ENCODE measurements around the gene PARVG. TPM values are rescaled to one million over a fixed set of nuclear protein-coding genes. Genes with fewer than 3 reads are reported as not detected.

The PARVG gene
- total and polyA plus RNA-seq, 2 donors (not counting 3 experiments of a cell fraction or from before 2014, with no cell fraction given): 0.82 TPM; not detected in 1

DNA sequence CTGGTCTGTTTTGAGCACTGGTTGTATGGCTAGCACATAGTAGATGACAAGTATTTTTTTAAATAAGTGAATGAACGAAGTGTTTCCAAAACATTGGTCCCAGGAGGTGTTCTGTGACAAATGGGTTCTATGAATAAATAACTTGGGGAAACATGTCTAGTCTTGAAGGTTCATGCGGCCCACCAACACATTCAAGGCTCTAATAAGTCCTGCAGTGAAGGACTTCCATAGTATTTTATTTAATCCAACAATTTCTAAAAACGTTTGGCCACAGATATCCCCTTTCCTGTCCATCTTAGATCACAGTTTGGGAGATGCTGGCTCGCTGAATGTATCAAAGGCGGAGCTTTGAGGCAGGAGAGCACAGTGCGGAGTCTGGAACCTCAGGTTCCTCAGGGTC lies 22.5 kb downstream of the PARVG start:
- no peak overlapping the region for H3K4me3 ChIP-seq (replicated peaks in 1 of 3; ENCODE audit: insufficient read depth in 1 of 3, low read depth in 1 of 3, low read length in 3 of 3)
- FAIRE-seq (no peak), DNase-seq (ENCODE audit: low read depth, low spot score) (no peak)
- H4K20me1 ChIP-seq (replicated peaks; ENCODE audit: control insufficient read depth, extremely low read depth, insufficient read depth, low read length): no peaks in the 10 kb centered on the region
- H3K9me3 ChIP-seq (replicated peaks; ENCODE audit: control insufficient read depth, insufficient read depth, low read length): no peaks in the 10 kb centered on the region
- dilution Hi-C loops (cut with MboI; ENCODE audit: extremely low pct_ligation_motif_present, low sequenced_read_pairs): no loop called here
- H3K79me2 ChIP-seq (ENCODE audit: control insufficient read depth, insufficient read depth, low read length): no peaks in the 10 kb centered on the region
- no peak overlapping the region for H3K27ac ChIP-seq (ENCODE audit: insufficient read depth, low read depth, low read length)
- H3K9me1 ChIP-seq (replicated peaks; ENCODE audit: control insufficient read depth, extremely low read depth, insufficient read depth, low read length): no peaks in the 10 kb centered on the region
- CTCF ChIA-PET: no interaction called here
- no peaks in the 10 kb centered on the region for H3K36me3 ChIP-seq (ENCODE audit: control insufficient read depth in 2 of 2, extremely low read depth in 1 of 2, insufficient read depth in 2 of 2, low read length in 2 of 2)
- H3K4me2 ChIP-seq (ENCODE audit: insufficient read depth, low read length): no peak overlapping the region
- intact Hi-C loops (cut with micrococcal nuclease): no loop called here
- POLR2A ChIA-PET: no interaction called here
- no TSS peak for BruUV-seq (replicated peaks)
- H3K9ac ChIP-seq (replicated peaks; ENCODE audit: extremely low read depth, insufficient read depth, low read length): no peak overlapping the region
- no peaks in the 10 kb centered on the region for H3K27me3 ChIP-seq (ENCODE audit: control insufficient read depth in 2 of 2, insufficient read depth in 2 of 2, low read length in 2 of 2)
- no peak for TF ChIP-seq POLR2A (IDR thresholded peaks at IDR 0.05; ENCODE audit: low read depth, low read length)
- TF ChIP-seq EZH2 (IDR thresholded peaks at IDR 0.05; ENCODE audit: borderline replicate concordance, low read depth, low read length, severe bottlenecking): no peak
- no peak overlapping the region for H2AFZ ChIP-seq (ENCODE audit: low read depth, low read length)
- no peaks in the 10 kb centered on the region for H3K4me1 ChIP-seq (ENCODE audit: control insufficient read depth, extremely low read depth, insufficient read depth, low read length)

DNA sequence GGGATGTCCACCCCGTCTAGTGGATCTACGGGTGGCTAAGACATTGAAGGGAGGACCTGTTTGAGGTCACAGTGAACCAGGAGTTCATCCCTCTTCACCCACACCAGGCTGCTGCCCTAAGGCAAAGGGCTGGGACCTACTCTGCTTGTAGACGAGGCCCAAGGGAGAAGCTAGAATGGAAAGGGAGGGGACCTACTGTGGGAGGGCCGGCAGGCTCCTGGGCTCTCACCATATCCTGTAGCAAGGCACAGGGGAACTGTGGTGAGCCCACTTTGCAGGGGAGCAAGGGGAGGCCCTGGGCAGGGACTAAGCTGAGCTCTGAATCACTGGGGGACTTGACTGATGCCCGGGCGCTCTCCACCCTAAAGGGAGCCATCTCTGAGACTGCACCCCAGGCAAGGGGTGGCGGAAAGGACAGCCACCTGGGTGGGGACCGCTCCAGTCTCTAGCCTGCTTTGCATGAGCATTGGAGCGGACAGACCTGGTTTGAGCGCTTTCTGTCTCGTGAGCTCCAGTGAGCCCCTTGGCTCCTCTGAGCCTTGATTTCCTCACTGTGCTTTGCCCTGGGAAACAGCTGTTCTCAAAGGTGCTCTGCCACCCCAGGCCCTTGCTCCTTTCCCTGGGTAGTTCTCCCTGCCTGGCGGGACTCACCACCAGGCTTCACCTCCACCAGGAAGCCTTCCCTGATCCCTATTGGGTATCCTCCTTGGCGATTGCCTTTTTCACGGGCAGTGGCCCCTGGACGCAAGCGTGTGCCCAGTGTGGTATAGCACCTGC lies 24.2 kb downstream of the PARVG start:
- POLR2A ChIA-PET: no interaction called here
- H3K9ac ChIP-seq (replicated peaks; ENCODE audit: extremely low read depth, insufficient read depth, low read length): no peak overlapping the region
- no peaks in the 10 kb centered on the region for H3K9me3 ChIP-seq (replicated peaks; ENCODE audit: control insufficient read depth, insufficient read depth, low read length)
- no peak for FAIRE-seq
- CTCF ChIA-PET: no interaction called here
- TF ChIP-seq EZH2 (IDR thresholded peaks at IDR 0.05; ENCODE audit: borderline replicate concordance, low read depth, low read length, severe bottlenecking) (no peak), MYC (IDR thresholded peaks at IDR 0.05; ENCODE audit: low read depth, low read length) (no peak), JUN (IDR thresholded peaks at IDR 0.05; ENCODE audit: borderline replicate concordance, insufficient read depth, insufficient read length, low read depth) (no peak), GATA2 (IDR thresholded peaks at IDR 0.05; ENCODE audit: insufficient read depth, insufficient read length, low read depth, low read length) (no peak), POLR2AphosphoS5 (IDR thresholded peaks at IDR 0.05; ENCODE audit: insufficient read depth, low read depth, low read length) (no peak), FOS (IDR thresholded peaks at IDR 0.05; ENCODE audit: borderline replicate concordance, insufficient read depth, low read length) (no peak), POLR2A (IDR thresholded peaks at IDR 0.05; ENCODE audit: low read depth, low read length) (no peak)
- TF ChIP-seq, protein P1, sequence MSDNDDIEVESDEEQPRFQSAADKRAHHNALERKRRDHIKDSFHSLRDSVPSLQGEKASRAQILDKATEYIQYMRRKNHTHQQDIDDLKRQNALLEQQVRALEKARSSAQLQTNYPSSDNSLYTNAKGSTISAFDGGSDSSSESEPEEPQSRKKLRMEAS (IDR thresholded peaks at IDR 0.05; ENCODE audit: insufficient read depth, insufficient read length): no peak
- TF ChIP-seq, protein P2, sequence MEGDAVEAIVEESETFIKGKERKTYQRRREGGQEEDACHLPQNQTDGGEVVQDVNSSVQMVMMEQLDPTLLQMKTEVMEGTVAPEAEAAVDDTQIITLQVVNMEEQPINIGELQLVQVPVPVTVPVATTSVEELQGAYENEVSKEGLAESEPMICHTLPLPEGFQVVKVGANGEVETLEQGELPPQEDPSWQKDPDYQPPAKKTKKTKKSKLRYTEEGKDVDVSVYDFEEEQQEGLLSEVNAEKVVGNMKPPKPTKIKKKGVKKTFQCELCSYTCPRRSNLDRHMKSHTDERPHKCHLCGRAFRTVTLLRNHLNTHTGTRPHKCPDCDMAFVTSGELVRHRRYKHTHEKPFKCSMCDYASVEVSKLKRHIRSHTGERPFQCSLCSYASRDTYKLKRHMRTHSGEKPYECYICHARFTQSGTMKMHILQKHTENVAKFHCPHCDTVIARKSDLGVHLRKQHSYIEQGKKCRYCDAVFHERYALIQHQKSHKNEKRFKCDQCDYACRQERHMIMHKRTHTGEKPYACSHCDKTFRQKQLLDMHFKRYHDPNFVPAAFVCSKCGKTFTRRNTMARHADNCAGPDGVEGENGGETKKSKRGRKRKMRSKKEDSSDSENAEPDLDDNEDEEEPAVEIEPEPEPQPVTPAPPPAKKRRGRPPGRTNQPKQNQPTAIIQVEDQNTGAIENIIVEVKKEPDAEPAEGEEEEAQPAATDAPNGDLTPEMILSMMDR (IDR thresholded peaks at IDR 0.05; ENCODE audit: extremely low read depth in 1 of 2, insufficient read depth in 1 of 2, low read depth in 1 of 2, low read length in 2 of 2): no peak
- H3K79me2 ChIP-seq (ENCODE audit: control insufficient read depth, insufficient read depth, low read length): no peaks in the 10 kb centered on the region
- BruUV-seq (replicated peaks): no TSS peak
- no peaks in the 10 kb centered on the region for H4K20me1 ChIP-seq (replicated peaks; ENCODE audit: control insufficient read depth, extremely low read depth, insufficient read depth, low read length)
- H3K27me3 ChIP-seq (ENCODE audit: control insufficient read depth in 2 of 2, insufficient read depth in 2 of 2, low read length in 2 of 2): no peaks in the 10 kb centered on the region
- H3K4me2 ChIP-seq (ENCODE audit: insufficient read depth, low read length): no peak overlapping the region
- no peak for DNase-seq (ENCODE audit: low read depth, low spot score)
- H3K27ac ChIP-seq (ENCODE audit: insufficient read depth, low read depth, low read length): no peak overlapping the region
- intact Hi-C loops (cut with micrococcal nuclease) (no loop called here), dilution Hi-C loops (cut with MboI; ENCODE audit: extremely low pct_ligation_motif_present, low sequenced_read_pairs) (no loop called here)
- no peaks in the 10 kb centered on the region for H3K9me1 ChIP-seq (replicated peaks; ENCODE audit: control insufficient read depth, extremely low read depth, insufficient read depth, low read length)
- no peaks in the 10 kb centered on the region for H3K4me1 ChIP-seq (ENCODE audit: control insufficient read depth, extremely low read depth, insufficient read depth, low read length)
- H3K4me3 ChIP-seq (replicated peaks in 1 of 3; ENCODE audit: insufficient read depth in 1 of 3, low read depth in 1 of 3, low read length in 3 of 3): no peak overlapping the region
- no peaks in the 10 kb centered on the region for H3K36me3 ChIP-seq (ENCODE audit: control insufficient read depth in 2 of 2, extremely low read depth in 1 of 2, insufficient read depth in 2 of 2, low read length in 2 of 2)
- no peak overlapping the region for H2AFZ ChIP-seq (ENCODE audit: low read depth, low read length)

Data from endothelial cell of umbilical vein (primary cell).